ENCODE data around the gene BAZ2B. TPM values are rescaled to one million over a fixed set of nuclear protein-coding genes. Genes with fewer than 3 reads are reported as not detected.
A peak's percentile ranks its signal among the peaks of the same experiment; 100 is the strongest.

The BAZ2B gene
- polyA plus RNA-seq, 2 of the 4 experiments (the other 2 are of a cell fraction): 19.6 to 50.6 TPM

GRCh38 chr2:159349674-159350299 is 266.6 kb downstream of the BAZ2B start:
- Histone ChIP-seq H3K4me2 (no peak overlapping the region), H3K9me3 (no peaks in the 10 kb centered on the region), H3K4me1 (no peaks in the 10 kb centered on the region), H3K4me3 (no peak overlapping the region), H3K27ac (no peak overlapping the region)
- ChIA-PET POLR2A (no interaction called here), CTCF (no interaction called here)
- WGBS (ENCODE audit: missing lambda C conversion rate): 73% methylated on average over 6 of the region's 6 CpGs
- TF ChIP-seq ZNF302 (CRISPR knock-in tag; IDR thresholded peaks at IDR 0.05): no peak
- TF ChIP-seq BHLHE40 (IDR thresholded peaks at IDR 0.05; ENCODE audit: low read depth, low read length): no peak
- TF ChIP-seq JUN (IDR thresholded peaks at IDR 0.05): no peak
- no peak for TF ChIP-seq TP53 (CRISPR knock-in tag; IDR thresholded peaks at IDR 0.05)
- no peak for ATAC-seq
- no peak for DNase-seq (ENCODE audit: low read depth in 1 of 2, low spot score in 1 of 2)
- FAIRE-seq: no peak

GRCh38 chr2:159326569-159327255 is 289.6 kb downstream of the BAZ2B start:
- Histone ChIP-seq H3K4me1 (peaks cover 13% of the 10 kb centered on the region; the same call in 2 of the 3 replicates), H3K27ac (peak overlapping the region; percentile 35 to 69; a peak in 5 of 6 replicates), H3K9me3 (no peaks in the 10 kb centered on the region), H3K4me3 (no peak overlapping the region), H3K4me2 (peak overlapping the region; percentile 13; the same call in 2 of the 3 replicates)
- TF ChIP-seq ZNF302 (CRISPR knock-in tag; IDR thresholded peaks at IDR 0.05): no peak
- no peak for TF ChIP-seq HOXA7 (CRISPR knock-in tag; IDR thresholded peaks at IDR 0.05)
- no peak for TF ChIP-seq KDM1A (IDR thresholded peaks at IDR 0.05; ENCODE audit: low read depth)
- no peak for TF ChIP-seq RAD21 (conservative IDR thresholded peaks at IDR 0.05 in 1 of 2, IDR thresholded peaks at IDR 0.05 in 1 of 2)
- peak; percentile 17 to 75; a peak in 3 of 4 replicates for TF ChIP-seq CEBPB (IDR thresholded peaks at IDR 0.05)
- 0 out of 2 replicates have a peak, but pooled peaks have one; percentile 8 for TF ChIP-seq HES2 (IDR thresholded peaks at IDR 0.05)
- no peak for TF ChIP-seq HMGXB4 (CRISPR knock-in tag; IDR thresholded peaks at IDR 0.05; ENCODE audit: borderline replicate concordance)
- TF ChIP-seq CHD2 (IDR thresholded peaks at IDR 0.05; ENCODE audit: low read length, partially characterized antibody): no peak
- TF ChIP-seq FOXS1 (CRISPR knock-in tag; IDR thresholded peaks at IDR 0.05): no peak
- CTCF ChIA-PET: no interaction called here
- ATAC-seq (no peak), DNase-seq (ENCODE audit: low read depth in 1 of 2, low spot score in 1 of 2) (peak in 1 of 2 experiments; percentile 22), FAIRE-seq (no peak)
- WGBS (ENCODE audit: missing lambda C conversion rate): 88% methylated on average over 5 of the region's 5 CpGs
- POLR2A ChIA-PET: no interaction called here

GRCh38 chr2:159322419-159322818 is 293.9 kb downstream of the BAZ2B start:
- CTCF ChIA-PET: no interaction called here
- no peak for TF ChIP-seq BHLHE40 (IDR thresholded peaks at IDR 0.05; ENCODE audit: low read depth, low read length)
- no peak for TF ChIP-seq CBX8 (IDR thresholded peaks at IDR 0.05)
- TF ChIP-seq ZNF302 (CRISPR knock-in tag; IDR thresholded peaks at IDR 0.05): no peak
- TF ChIP-seq HES2 (IDR thresholded peaks at IDR 0.05): no peak
- TF ChIP-seq CHD2 (IDR thresholded peaks at IDR 0.05; ENCODE audit: low read length, partially characterized antibody): no peak
- no peak for TF ChIP-seq KDM1A (IDR thresholded peaks at IDR 0.05; ENCODE audit: low read depth)
- no peak for ATAC-seq
- peaks cover 13% of the 10 kb centered on the region; the same call in 2 of the 3 replicates for H3K4me1 ChIP-seq
- DNase-seq (ENCODE audit: low read depth in 1 of 2, low spot score in 1 of 2): no peak
- FAIRE-seq: no peak
- no peak overlapping the region for H3K4me2 ChIP-seq
- H3K4me3 ChIP-seq: no peak overlapping the region
- H3K9me3 ChIP-seq: no peaks in the 10 kb centered on the region
- H3K27ac ChIP-seq: no peak overlapping the region
- POLR2A ChIA-PET: no interaction called here

- POLR2A ChIA-PET: no interaction called here
- FAIRE-seq: no peak
- CTCF ChIA-PET: interaction anchor here (0.7 to 1.7 kb wide), 3 partner anchors 18 to 1295 kb away, joined by 3 read pairs; no protein-coding TSS in a partner anchor
- H3K4me2 ChIP-seq: no peak overlapping the region
- H3K27ac ChIP-seq: no peak overlapping the region
- TF ChIP-seq E2F6 (IDR thresholded peaks at IDR 0.05; ENCODE audit: borderline replicate concordance, low read depth) (no peak), CHD4 (IDR thresholded peaks at IDR 0.05; ENCODE audit: borderline replicate concordance) (no peak), BHLHE40 (IDR thresholded peaks at IDR 0.05; ENCODE audit: low read depth, low read length) (no peak), PHF8 (IDR thresholded peaks at IDR 0.05; ENCODE audit: borderline replicate concordance, low read depth) (no peak)
- ATAC-seq: no peak
- no peak for DNase-seq (ENCODE audit: low read depth in 1 of 2, low spot score in 1 of 2)
- H3K4me1 ChIP-seq: 0 out of 3 replicates have a peak, but pooled peaks cover under 1% of the 10 kb centered on the region
- no peak overlapping the region for H3K4me3 ChIP-seq
- H3K9me3 ChIP-seq: no peaks in the 10 kb centered on the region
- 84% methylated on average over 3 of the region's 3 CpGs for WGBS (ENCODE audit: missing lambda C conversion rate)
These were observed 298.8 kb downstream of the BAZ2B start for GRCh38 chr2:159317392-159318088.

Measured in A549 (cell line).